ENCODE measurements around the gene DSE. TPM values are rescaled to one million over a fixed set of nuclear protein-coding genes. Genes with fewer than 3 reads are reported as not detected.

Gene DSE
- total RNA-seq, 1 donor from 2014 or later, result 26.5 TPM

GRCh38 chr6:116397914-116398313, 27.2 kb downstream of the DSE start:
- DNase-seq (ENCODE audit: low spot score), result no peak
- peak overlapping the region; percentile 10 for H3K27ac Mint-ChIP-seq (ENCODE audit: unreplicated experiment)
- no peak for TF ChIP-seq CTCF (IDR thresholded peaks at IDR 0.05; ENCODE audit: unreplicated experiment)

DNA sequence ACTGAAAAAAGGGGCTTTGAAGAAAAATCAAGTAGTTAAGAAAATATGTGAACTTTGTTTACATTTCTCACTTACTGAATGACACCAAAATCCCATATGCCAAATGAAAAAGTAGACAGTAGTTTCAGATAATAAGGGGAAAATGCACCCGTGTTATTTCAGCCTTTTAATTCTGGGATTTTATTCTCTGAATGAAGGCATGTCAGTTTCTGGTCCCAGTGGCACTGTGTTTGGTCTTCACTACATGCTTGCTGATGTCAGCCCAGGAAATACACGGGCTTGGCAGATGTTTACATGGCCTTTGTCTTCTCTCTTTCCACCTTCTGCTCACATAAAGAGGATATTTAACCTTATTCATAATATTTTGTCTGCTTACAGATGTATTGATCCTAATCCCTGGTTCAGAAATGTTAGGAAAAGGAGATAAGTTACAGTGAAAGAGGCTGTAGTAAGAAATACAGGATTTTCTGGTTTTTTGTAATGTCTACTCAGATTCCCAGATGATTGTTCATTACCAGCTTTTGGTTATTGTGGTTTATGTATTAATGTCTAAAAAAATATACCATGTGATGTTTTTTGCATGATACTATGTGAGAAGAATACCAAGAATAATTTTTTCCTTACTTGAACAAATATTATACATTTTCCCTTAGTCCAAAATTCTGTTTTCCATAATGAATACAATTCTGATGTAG, 27.7 kb downstream of the DSE start:
- no peaks in the 10 kb centered on the region for H3K9me3 Mint-ChIP-seq (ENCODE audit: unreplicated experiment)
- H3K4me1 Mint-ChIP-seq (ENCODE audit: unreplicated experiment), result peaks cover 11% of the 10 kb centered on the region
- no peaks in the 10 kb centered on the region for H3K36me3 Mint-ChIP-seq (ENCODE audit: low read depth, unreplicated experiment)
- TF ChIP-seq CTCF (IDR thresholded peaks at IDR 0.05; ENCODE audit: unreplicated experiment), result no peak
- no peak overlapping the region for H3K4me3 Mint-ChIP-seq (ENCODE audit: unreplicated experiment)
- DNase-seq (ENCODE audit: low spot score), result no peak
- H3K27me3 Mint-ChIP-seq (ENCODE audit: unreplicated experiment), result peaks cover 1% of the 10 kb centered on the region
- peak overlapping the region; percentile 94 for H3K27ac Mint-ChIP-seq (ENCODE audit: unreplicated experiment)

More at GRCh38 chr6:116397914-116398313, 27.2 kb downstream of the DSE start:
- H3K36me3 Mint-ChIP-seq (ENCODE audit: low read depth, unreplicated experiment), result no peaks in the 10 kb centered on the region
- peaks cover 11% of the 10 kb centered on the region for H3K4me1 Mint-ChIP-seq (ENCODE audit: unreplicated experiment)
- no peaks in the 10 kb centered on the region for H3K9me3 Mint-ChIP-seq (ENCODE audit: unreplicated experiment)
- H3K4me3 Mint-ChIP-seq (ENCODE audit: unreplicated experiment), result no peak overlapping the region
- H3K27me3 Mint-ChIP-seq (ENCODE audit: unreplicated experiment), result peaks cover 1% of the 10 kb centered on the region

DNA sequence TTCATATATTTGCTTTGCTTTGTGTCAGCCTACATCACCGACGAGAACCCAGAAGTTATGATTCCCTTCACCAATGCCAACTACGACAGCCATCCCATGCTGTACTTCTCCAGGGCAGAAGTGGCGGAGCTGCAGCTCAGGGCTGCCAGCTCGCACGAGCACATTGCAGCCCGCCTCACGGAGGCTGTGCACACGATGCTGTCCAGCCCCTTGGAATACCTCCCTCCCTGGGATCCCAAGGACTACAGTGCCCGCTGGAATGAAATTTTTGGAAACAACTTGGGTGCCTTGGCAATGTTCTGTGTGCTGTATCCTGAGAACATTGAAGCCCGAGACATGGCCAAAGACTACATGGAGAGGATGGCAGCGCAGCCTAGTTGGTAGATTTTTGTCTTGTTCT, 28.5 kb downstream of the DSE start:
- Mint-ChIP-seq H3K27ac (ENCODE audit: unreplicated experiment) (peak overlapping the region; percentile 81), H3K36me3 (ENCODE audit: low read depth, unreplicated experiment) (no peaks in the 10 kb centered on the region), H3K9me3 (ENCODE audit: unreplicated experiment) (no peaks in the 10 kb centered on the region), H3K4me1 (ENCODE audit: unreplicated experiment) (peaks cover 11% of the 10 kb centered on the region), H3K27me3 (ENCODE audit: unreplicated experiment) (peaks cover 1% of the 10 kb centered on the region), H3K4me3 (ENCODE audit: unreplicated experiment) (no peak overlapping the region)
- DNase-seq (ENCODE audit: low spot score), result no peak
- TF ChIP-seq CTCF (IDR thresholded peaks at IDR 0.05; ENCODE audit: unreplicated experiment), result no peak

DNA sequence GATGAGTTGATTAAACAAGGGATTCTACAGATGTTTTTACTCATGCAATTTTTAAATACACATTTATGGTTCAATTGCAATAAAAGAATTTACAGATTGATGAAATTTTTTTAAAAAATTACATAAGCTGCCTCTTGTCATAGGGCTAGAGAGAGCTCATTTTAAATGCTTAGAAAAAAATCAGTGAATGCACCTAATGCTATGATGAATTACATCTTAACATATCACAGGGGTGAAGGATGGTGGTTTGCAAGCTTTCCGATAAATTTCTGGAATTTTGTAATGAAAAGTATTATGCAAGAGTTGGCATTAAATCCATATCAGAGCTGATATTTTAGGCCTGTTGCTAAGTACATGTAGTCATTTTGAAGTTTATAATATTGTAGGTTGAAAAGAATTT, 29.6 kb downstream of the DSE start:
- H3K4me1 Mint-ChIP-seq (ENCODE audit: unreplicated experiment), result peaks cover 11% of the 10 kb centered on the region
- H3K27ac Mint-ChIP-seq (ENCODE audit: unreplicated experiment), result no peak overlapping the region
- H3K4me3 Mint-ChIP-seq (ENCODE audit: unreplicated experiment), result no peak overlapping the region
- DNase-seq (ENCODE audit: low spot score), result no peak
- H3K27me3 Mint-ChIP-seq (ENCODE audit: unreplicated experiment), result peaks cover 1% of the 10 kb centered on the region
- TF ChIP-seq CTCF (IDR thresholded peaks at IDR 0.05; ENCODE audit: unreplicated experiment), result no peak
- no peaks in the 10 kb centered on the region for H3K36me3 Mint-ChIP-seq (ENCODE audit: low read depth, unreplicated experiment)
- H3K9me3 Mint-ChIP-seq (ENCODE audit: unreplicated experiment), result no peaks in the 10 kb centered on the region

DNA sequence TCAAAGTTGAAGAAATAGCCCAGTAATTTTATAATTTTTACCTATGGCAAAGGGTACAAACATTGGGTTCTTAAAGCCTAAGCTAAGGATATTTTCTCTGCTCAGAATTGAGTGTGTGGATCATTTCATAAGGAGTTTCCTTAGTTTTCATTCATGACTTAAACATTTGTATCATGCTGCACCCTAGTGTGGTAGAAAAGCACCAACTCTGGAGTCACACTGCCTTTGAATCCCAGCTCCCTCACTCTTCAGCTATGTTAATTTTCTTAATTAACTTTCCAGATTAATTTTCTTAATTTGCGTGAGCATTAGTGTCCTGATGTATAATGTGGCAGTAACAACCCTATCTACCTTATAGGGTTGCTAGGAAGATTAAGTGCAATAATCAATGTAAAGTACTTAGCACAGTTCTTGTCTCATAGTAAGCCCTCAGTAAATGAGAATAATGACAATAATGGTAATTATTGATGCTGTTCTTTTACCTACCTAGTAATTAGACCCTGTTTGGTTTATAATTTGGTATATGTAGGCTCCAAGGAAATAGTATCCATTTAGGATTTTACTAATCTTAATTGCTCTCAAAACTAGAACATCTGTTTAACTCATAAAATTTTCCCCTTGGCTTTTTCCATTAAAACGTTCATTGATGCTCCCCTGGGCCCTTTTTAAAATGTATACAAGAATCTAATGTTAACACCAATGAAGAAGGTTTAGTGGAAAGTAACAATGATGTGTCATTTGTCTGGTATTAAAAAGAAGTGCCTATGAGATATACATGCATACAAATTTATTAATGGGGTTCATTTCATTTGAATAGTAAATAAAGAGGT, 31.6 kb downstream of the DSE start:
- H3K27ac Mint-ChIP-seq (ENCODE audit: unreplicated experiment), result no peak overlapping the region
- H3K27me3 Mint-ChIP-seq (ENCODE audit: unreplicated experiment), result peaks cover 1% of the 10 kb centered on the region
- H3K36me3 Mint-ChIP-seq (ENCODE audit: low read depth, unreplicated experiment), result no peaks in the 10 kb centered on the region
- H3K4me3 Mint-ChIP-seq (ENCODE audit: unreplicated experiment), result no peak overlapping the region
- TF ChIP-seq CTCF (IDR thresholded peaks at IDR 0.05; ENCODE audit: unreplicated experiment), result no peak
- no peak for DNase-seq (ENCODE audit: low spot score)
- no peaks in the 10 kb centered on the region for H3K9me3 Mint-ChIP-seq (ENCODE audit: unreplicated experiment)
- peaks cover 14% of the 10 kb centered on the region for H3K4me1 Mint-ChIP-seq (ENCODE audit: unreplicated experiment)
